HEK293T (cell line): ENCODE results near the gene CDPF1.
"Not testable (repeated sequence)": the region's sequence is repeated elsewhere in the genome, so short reads cannot be mapped to it uniquely, and the experiment has no call there.

ENCODE experiments used
- CTCF ChIA-PET: fragments of 350-600 bp; formaldehyde crosslinking; extraction: SDS; loops from one replicate; lab custom pipeline; 2021; ENCODE audit warnings: antibody characterized with exemption, inconsistent platforms; lab: Yijun Ruan, JAX
- POLR2A ChIA-PET: fragments of 350-600 bp; formaldehyde crosslinking; extraction: SDS; loops from one replicate; lab custom pipeline; 2020; ENCODE audit warnings: antibody characterized with exemption, inconsistent platforms; lab: Yijun Ruan, JAX
- DNase-seq: peaks from one replicate; pipeline ENCODE4 v3.0.0; 2012; ENCODE audit warnings: mixed read lengths; ENCODE audit errors: extremely low spot score
- ARNT ChIP-seq: fragments of 450-650 bp; IDR thresholded peaks from 2 replicates; pipeline ENCODE4 v1.6.1; 2017; ENCODE audit warnings: mild to moderate bottlenecking
- BHLHE40 ChIP-seq: fragments of 450-650 bp; IDR thresholded peaks from 2 replicates; pipeline ENCODE4 v1.6.1; 2016; ENCODE audit warnings: mild to moderate bottlenecking, moderate library complexity, borderline replicate concordance
- CTBP1 ChIP-seq: fragments of 450-650 bp; IDR thresholded peaks from 2 replicates; pipeline ENCODE4 v1.6.1; 2016; ENCODE audit warnings: borderline replicate concordance
- ELF4 ChIP-seq: fragments of 450-650 bp; IDR thresholded peaks from 2 replicates; pipeline ENCODE4 v1.6.1; 2017; ENCODE audit warnings: antibody characterized with exemption
- FOXA1 ChIP-seq: fragments of 450-650 bp; IDR thresholded peaks from 2 replicates; pipeline ENCODE4 v1.6.1; 2016; ENCODE audit warnings: mild to moderate bottlenecking
- FOXK2 ChIP-seq: fragments of 450-650 bp; IDR thresholded peaks from 2 replicates; pipeline ENCODE4 v1.6.1; 2016; ENCODE audit warnings: mild to moderate bottlenecking
- FOXM1 ChIP-seq: fragments of 450-650 bp; IDR thresholded peaks from 2 replicates; pipeline ENCODE4 v1.6.1; 2017; ENCODE audit warnings: mild to moderate bottlenecking, borderline replicate concordance
- HDGF ChIP-seq: fragments of 450-650 bp; IDR thresholded peaks from 2 replicates; pipeline ENCODE4 v1.6.1; 2017; ENCODE audit warnings: antibody characterized with exemption, borderline replicate concordance
- L3MBTL2 ChIP-seq: fragments of 450-650 bp; conservative IDR thresholded peaks from 2 replicates; pipeline ENCODE4 v1.6.1; 2016; ENCODE audit warnings: mild to moderate bottlenecking
- LEF1 ChIP-seq: fragments of 450-650 bp; IDR thresholded peaks from 2 replicates; pipeline ENCODE4 v1.6.1; 2017; ENCODE audit warnings: mild to moderate bottlenecking, borderline replicate concordance
- NFRKB ChIP-seq: fragments of 450-650 bp; IDR thresholded peaks from 2 replicates; pipeline ENCODE4 v1.6.1; 2016; ENCODE audit warnings: mild to moderate bottlenecking, moderate library complexity
- SP1 ChIP-seq: fragments of 450-650 bp; IDR thresholded peaks from 2 replicates; pipeline ENCODE4 v1.6.1; 2017
- SUZ12 ChIP-seq: fragments of 450-650 bp; IDR thresholded peaks from 2 replicates; pipeline ENCODE4 v1.6.1; 2016; ENCODE audit warnings: mild to moderate bottlenecking
- TARDBP ChIP-seq: fragments of 450-650 bp; IDR thresholded peaks from 2 replicates; pipeline ENCODE4 v1.6.1; 2016
- ZNF384 ChIP-seq: fragments of 450-650 bp; IDR thresholded peaks from 2 replicates; pipeline ENCODE4 v1.6.1; 2016
- TF ChIP-seq, protein P1 (sequence below): fragments of 450-650 bp; IDR thresholded peaks from 2 replicates; pipeline ENCODE4 v1.6.1; 2016

Gene CDPF1

DNA sequence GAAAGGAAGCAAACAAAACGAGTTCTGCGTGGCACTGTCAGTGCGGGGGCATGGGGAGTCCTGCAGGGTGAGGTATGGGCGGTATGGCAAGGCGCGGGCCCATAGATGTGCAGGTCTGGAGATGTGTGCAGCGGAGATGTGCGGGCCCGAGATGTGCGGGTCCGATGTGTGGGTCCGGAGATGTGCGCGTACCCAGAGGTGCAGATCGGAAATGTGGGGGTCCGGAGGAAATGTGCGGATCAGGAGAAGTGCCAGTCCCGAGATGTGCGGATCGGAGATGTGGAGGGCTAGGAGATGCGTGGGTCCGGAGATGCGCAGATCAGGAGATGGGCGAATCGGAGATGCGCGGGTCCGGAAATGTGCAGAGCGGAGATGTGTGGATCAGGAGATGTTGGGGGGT, 35.9 kb downstream of the CDPF1 start:
- POLR2A ChIA-PET: no interaction called here

DNA sequence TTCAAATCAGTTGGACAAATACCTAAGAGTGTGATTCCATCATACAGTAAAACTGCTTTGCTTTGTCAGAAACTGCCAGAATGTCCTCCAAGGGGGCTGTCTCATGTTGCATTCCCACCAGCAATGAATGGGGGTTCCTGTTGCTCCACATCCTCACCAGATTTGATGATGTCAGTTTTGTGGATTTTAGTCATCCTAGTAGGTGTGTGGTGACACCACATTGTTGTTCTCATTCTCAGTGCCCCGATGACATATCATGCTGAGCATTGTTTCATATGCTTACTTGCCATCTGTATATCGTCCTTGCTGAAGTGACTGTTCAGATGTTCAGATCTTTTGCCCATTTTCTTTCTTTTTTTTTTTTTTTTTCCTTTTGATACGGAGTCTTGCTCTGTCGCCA, 37.0 kb downstream of the CDPF1 start:
- TF ChIP-seq HDGF (no peak), NFRKB (no peak), SP1 (no peak), BHLHE40 (no peak), ARNT (no peak)
- POLR2A ChIA-PET: no interaction called here
- CTCF ChIA-PET: interaction anchor here (0.7 kb wide), 1 partner anchor 566 kb away, joined by 3 read pairs; no protein-coding TSS in a partner anchor
- no peak for DNase-seq

More for the DNA sequence above, 35.9 kb downstream of the CDPF1 start:
- CTCF ChIA-PET: no interaction called here
- no peak for TF ChIP-seq ARNT
- DNase-seq: no peak

DNA sequence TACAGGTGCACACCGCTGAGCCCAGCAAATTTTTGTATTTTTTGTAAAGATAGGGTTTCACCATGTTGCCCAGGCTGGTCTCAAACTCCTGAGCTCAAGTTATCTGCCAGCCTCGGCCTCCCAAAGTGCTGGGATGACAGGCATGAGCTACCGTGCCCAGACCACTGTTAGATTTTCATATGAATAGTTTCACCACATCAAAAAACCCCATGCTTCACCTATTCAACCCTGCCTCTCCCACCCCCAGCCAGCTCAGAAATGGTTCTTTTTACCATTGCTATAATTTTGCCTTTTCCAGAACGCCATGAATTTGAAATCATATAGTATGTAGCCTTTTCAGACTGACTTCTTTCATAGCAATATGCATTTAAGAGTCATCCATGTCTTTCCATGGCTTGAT, 37.9 kb downstream of the CDPF1 start:
- no peak for DNase-seq
- POLR2A ChIA-PET: no interaction called here
- CTCF ChIA-PET: no interaction called here
- TF ChIP-seq LEF1 (no peak), NFRKB (no peak), TARDBP (no peak), ZNF384 (no peak), FOXM1 (no peak), HDGF (no peak), SUZ12 (no peak)
- TF ChIP-seq, protein P1, sequence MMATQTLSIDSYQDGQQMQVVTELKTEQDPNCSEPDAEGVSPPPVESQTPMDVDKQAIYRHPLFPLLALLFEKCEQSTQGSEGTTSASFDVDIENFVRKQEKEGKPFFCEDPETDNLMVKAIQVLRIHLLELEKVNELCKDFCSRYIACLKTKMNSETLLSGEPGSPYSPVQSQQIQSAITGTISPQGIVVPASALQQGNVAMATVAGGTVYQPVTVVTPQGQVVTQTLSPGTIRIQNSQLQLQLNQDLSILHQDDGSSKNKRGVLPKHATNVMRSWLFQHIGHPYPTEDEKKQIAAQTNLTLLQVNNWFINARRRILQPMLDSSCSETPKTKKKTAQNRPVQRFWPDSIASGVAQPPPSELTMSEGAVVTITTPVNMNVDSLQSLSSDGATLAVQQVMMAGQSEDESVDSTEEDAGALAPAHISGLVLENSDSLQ: no peak

DNA sequence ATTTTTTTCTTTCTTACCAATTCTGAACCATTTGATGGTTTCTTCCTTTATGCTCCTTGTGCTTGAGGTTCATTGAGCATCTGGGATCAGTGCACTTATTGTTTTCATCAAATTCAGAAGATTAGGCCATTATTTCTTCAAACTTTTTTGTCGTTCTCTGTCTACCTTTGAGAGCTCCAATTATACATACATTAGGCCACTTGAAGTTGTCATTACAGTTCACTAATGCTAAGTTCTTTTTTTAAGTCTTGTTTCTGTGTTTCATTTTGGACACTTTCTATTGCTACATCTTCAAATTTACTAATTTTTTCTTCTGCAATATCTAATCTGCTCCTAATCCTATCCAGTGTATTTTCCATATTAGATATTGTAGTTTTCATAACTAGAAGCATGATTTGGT, 40.8 kb downstream of the CDPF1 start:
- no peak for TF ChIP-seq FOXK2
- TF ChIP-seq BHLHE40: no peak
- no peak for TF ChIP-seq ELF4
- no peak for TF ChIP-seq SP1
- ChIA-PET POLR2A (no interaction called here), CTCF (no interaction called here)
- DNase-seq: no peak

DNA sequence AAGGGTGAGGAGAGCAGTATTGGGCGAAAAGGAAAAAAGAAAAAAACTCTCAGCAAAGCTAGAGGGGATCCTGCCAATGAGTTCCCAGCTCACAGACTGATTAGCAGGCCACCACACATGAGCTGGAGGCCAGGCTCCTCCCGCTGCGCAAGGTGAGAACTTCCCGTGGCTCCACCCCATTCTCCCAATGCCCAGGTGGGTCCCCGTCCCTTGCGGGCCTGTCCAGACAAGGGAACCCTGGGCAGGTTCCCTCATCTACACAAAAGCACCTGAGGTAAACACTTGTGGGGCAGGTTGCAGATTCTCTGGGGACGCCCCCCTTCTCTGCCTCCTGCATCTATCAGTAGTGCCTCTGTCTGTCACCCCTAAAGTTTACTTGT, 46.5 kb downstream of the CDPF1 start:
- TF ChIP-seq SP1 (no peak), CTBP1 (no peak), ZNF384 (no peak), L3MBTL2 (no peak), NFRKB (no peak), FOXK2 (no peak), LEF1 (no peak), TARDBP (no peak), FOXM1 (no peak)
- TF ChIP-seq, protein P1: no peak
- ChIA-PET CTCF (no interaction called here), POLR2A (no interaction called here)
- no peak for DNase-seq

DNA sequence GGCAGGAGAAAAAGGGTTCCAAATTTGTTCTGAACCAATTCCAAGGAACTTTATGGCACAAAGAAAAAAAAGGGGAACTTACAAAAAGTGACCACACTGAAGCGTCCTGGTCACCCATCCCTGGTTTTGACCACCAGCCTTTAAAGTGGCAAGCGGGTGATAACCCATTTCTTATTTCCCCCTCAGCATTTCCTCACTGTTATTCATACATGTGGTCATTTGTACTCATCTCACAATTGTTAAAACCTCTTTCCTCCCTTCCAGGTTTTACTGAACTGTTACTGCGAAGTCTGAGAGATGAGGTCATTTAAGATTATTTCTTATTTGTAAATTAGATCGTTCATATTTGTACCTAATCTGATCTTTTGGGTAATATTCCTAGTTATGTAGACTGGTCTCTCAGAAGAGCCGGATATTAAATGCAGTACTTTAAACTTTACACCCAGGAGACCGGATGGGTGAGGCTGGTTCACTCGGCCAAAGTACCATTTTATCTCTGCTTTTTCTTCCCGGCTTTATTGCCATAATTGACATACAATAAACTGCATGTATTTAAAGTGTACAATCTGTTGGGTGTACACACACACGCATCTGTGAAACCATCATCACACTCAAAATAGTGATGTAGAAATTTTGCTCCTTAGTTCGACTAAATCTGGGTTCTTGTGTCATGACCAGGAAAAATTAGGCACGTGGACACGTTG, 47.0 kb downstream of the CDPF1 start:
- no peak for TF ChIP-seq BHLHE40
- no peak for TF ChIP-seq TARDBP
- TF ChIP-seq L3MBTL2: no peak
- no peak for TF ChIP-seq SUZ12
- no peak for TF ChIP-seq ARNT
- TF ChIP-seq FOXM1: no peak
- no peak for TF ChIP-seq LEF1
- TF ChIP-seq NFRKB: no peak
- no peak for TF ChIP-seq FOXA1
- no peak for TF ChIP-seq CTBP1
- no peak for DNase-seq
- CTCF ChIA-PET: no interaction called here
- POLR2A ChIA-PET: no interaction called here

DNA sequence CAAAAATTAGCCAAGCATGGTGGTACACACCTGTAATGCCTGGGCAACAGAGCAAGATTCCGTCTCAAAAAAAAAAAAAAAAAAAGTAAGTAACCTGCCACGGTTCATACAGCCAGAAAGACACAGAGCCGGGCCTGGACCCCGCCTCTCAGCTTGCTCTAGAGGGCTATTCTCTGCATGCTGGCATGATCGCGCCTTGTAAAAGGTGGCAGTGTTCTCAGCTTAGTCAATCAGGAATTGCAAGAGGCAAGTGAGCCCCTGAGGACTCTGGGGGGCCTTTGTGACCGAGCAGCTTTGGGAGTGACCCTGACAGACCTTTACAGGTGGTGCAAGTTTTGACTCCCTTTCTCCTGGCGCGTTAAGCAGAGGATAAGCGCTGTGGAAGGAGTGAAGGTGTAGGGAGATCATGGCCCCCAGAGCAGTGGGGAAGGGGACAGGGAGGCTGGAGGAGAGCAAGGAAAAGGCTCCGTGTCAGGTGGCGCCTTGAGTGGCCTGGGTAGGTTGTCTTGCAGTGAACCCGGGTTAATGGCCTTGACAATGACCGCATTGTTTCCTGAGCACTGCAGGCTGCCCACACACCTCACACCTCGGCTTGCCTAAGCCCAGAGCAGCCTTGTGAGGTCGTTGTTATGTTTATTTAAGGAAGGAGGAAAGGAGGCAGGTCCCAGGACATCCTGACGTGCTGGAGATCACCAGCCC, 48.9 kb downstream of the CDPF1 start:
- DNase-seq: no peak
- TF ChIP-seq ELF4 (no peak), ARNT (no peak), TARDBP (no peak), FOXK2 (no peak), L3MBTL2 (no peak), ZNF384 (no peak), BHLHE40 (no peak), SUZ12 (no peak), CTBP1 (no peak), FOXM1 (no peak), HDGF (no peak), FOXA1 (no peak)
- TF ChIP-seq, protein P1: no peak
- ChIA-PET CTCF (no interaction called here), POLR2A (interaction anchor here (1.6 kb wide), 1 partner anchor 49 kb away, joined by 6 read pairs; the partner anchor contains the start of gene CDPF1)

DNA sequence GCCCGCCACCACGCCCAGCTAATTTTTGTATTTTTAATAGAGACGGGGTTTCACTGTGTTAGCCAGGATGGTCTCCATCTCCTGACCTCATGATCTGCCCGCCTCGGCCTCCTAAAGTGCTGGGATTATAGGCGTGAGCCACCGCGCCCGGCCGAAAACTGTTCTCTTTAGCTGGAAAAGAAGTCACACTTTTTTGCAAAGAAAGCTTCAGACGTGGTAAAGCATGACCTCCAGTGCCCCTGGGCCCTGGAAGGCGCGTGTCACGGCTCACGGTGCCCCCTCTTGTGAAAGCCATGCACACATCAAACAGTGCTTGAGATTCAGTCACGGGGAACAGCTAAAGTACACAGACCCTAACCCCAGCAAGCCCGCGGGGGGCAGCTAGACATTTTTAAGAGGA, 51.3 kb downstream of the CDPF1 start:
- POLR2A ChIA-PET, CTCF ChIA-PET, DNase-seq: not testable (repeated sequence)
